ENCODE results near the gene REG1B.

The REG1B gene

DNA sequence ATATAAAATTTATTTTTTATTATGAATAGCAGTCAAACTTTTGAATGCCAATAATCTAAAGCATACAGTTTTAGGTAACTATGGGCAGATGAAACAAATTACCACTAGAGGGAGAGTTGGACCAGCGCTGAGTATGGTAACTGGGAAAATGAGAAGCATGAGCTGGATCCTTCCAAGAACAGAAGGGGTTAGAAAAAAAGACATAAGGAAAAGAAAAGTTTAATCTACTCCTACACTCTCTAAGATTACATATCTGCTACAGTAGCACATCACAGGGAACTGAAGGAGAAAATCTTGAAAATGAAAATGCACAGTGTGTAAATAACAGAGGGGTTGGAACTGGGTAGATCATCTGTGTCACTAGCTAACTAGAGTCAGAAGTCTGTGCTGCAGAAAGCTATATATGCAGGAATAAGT, 46.8 kb downstream of the REG1B start:
- Histone ChIP-seq H3K36me3 (replicated peaks; ENCODE audit: insufficient read depth, low read length) (no peaks in the 10 kb centered on the region), H2AFZ (ENCODE audit: low read length) (no peak overlapping the region), H3K4me3 (ENCODE audit: low read length) (no peak overlapping the region), H3K9ac (ENCODE audit: low read length) (no peak overlapping the region), H3K27me3 (replicated peaks; ENCODE audit: insufficient read depth, low read length) (no peaks in the 10 kb centered on the region), H3F3A (ENCODE audit: insufficient read depth, low read length) (no peaks in the 10 kb centered on the region), H3K4me1 (ENCODE audit: low read length) (no peaks in the 10 kb centered on the region), H3K79me2 (ENCODE audit: low read length) (no peaks in the 10 kb centered on the region), H3K9me3 (replicated peaks; ENCODE audit: insufficient read depth, low read length) (no peaks in the 10 kb centered on the region), H4K20me1 (ENCODE audit: insufficient read depth, low read length) (no peaks in the 10 kb centered on the region), H3K4me2 (ENCODE audit: low read depth, low read length) (no peak overlapping the region), H3K27ac (ENCODE audit: low read length) (no peak overlapping the region), H3K9me2 (replicated peaks; ENCODE audit: insufficient read depth, low read length) (no peaks in the 10 kb centered on the region)
- TF ChIP-seq EZH2 (optimal IDR thresholded peaks at IDR 0.05; ENCODE audit: low read depth, low read length): no peak
- TF ChIP-seq, protein P1, sequence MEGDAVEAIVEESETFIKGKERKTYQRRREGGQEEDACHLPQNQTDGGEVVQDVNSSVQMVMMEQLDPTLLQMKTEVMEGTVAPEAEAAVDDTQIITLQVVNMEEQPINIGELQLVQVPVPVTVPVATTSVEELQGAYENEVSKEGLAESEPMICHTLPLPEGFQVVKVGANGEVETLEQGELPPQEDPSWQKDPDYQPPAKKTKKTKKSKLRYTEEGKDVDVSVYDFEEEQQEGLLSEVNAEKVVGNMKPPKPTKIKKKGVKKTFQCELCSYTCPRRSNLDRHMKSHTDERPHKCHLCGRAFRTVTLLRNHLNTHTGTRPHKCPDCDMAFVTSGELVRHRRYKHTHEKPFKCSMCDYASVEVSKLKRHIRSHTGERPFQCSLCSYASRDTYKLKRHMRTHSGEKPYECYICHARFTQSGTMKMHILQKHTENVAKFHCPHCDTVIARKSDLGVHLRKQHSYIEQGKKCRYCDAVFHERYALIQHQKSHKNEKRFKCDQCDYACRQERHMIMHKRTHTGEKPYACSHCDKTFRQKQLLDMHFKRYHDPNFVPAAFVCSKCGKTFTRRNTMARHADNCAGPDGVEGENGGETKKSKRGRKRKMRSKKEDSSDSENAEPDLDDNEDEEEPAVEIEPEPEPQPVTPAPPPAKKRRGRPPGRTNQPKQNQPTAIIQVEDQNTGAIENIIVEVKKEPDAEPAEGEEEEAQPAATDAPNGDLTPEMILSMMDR (IDR thresholded peaks at IDR 0.05; ENCODE audit: low read length): peak; percentile 42
- DNase-seq: peak; percentile 11

- H3K36me3 ChIP-seq (replicated peaks; ENCODE audit: insufficient read depth, low read length): no peaks in the 10 kb centered on the region
- H3K79me2 ChIP-seq (ENCODE audit: low read length): no peaks in the 10 kb centered on the region
- no peaks in the 10 kb centered on the region for H3F3A ChIP-seq (ENCODE audit: insufficient read depth, low read length)
- H3K4me3 ChIP-seq (ENCODE audit: low read length): no peak overlapping the region
- TF ChIP-seq EZH2phosphoT487 (IDR thresholded peaks at IDR 0.05; ENCODE audit: low read length) (no peak), EZH2 (optimal IDR thresholded peaks at IDR 0.05; ENCODE audit: low read depth, low read length) (no peak)
- TF ChIP-seq, protein P1 (IDR thresholded peaks at IDR 0.05; ENCODE audit: low read length): no peak
- no peaks in the 10 kb centered on the region for H4K20me1 ChIP-seq (ENCODE audit: insufficient read depth, low read length)
- H3K9ac ChIP-seq (ENCODE audit: low read length): no peak overlapping the region
- no peak overlapping the region for H3K27ac ChIP-seq (ENCODE audit: low read length)
- no peaks in the 10 kb centered on the region for H3K4me1 ChIP-seq (ENCODE audit: low read length)
- H3K9me3 ChIP-seq (replicated peaks; ENCODE audit: insufficient read depth, low read length): no peaks in the 10 kb centered on the region
- no peaks in the 10 kb centered on the region for H3K27me3 ChIP-seq (replicated peaks; ENCODE audit: insufficient read depth, low read length)
- no peaks in the 10 kb centered on the region for H3K9me2 ChIP-seq (replicated peaks; ENCODE audit: insufficient read depth, low read length)
- H3K4me2 ChIP-seq (ENCODE audit: low read depth, low read length): no peak overlapping the region
- H2AFZ ChIP-seq (ENCODE audit: low read length): no peak overlapping the region
- no peak for DNase-seq
Observed at GRCh38 chr2:79039944-79040343, 47.8 kb downstream of the REG1B start.

All from MM.1S (cell line).